HCT116 (cell line): Measurements from ENCODE around the gene CHST3. TPM values are rescaled to one million over a fixed set of nuclear protein-coding genes. Genes with fewer than 3 reads are reported as not detected.

Source experiments
- ATAC-seq: fragments of 200-7000 bp; cut with Tn5 transposase; 2 replicates; pipeline ENCODE4 v1.9.1; 2020; ENCODE audit warnings: mild to moderate bottlenecking, moderate library complexity
- BruUV-seq: library from RNA; stranded (reverse); fragments of 400-500 nt; replicated peaks from 2 replicates; lab custom pipeline; 2021; lab: Mats Ljungman, UMichigan
- CTCF ChIA-PET: fragments of 300-600 bp; sonication (Branson Sonifier 250); formaldehyde crosslinking; loops from one replicate; lab custom pipeline; 2021; ENCODE audit warnings: antibody characterized with exemption; lab: Charles Lee
- POLR2A ChIA-PET: fragments of 300-600, 350-600 bp; sonication (Branson Sonifier 250); formaldehyde crosslinking; loops from one replicate; lab custom pipeline; 2021; ENCODE audit warnings: antibody characterized with exemption; lab: Charles Lee
- RAD21 ChIA-PET, 2 experiments: fragments of 300-600 bp; sonication (Branson Sonifier 250); formaldehyde crosslinking; loops; one replicate each; lab custom pipeline; 2023; ENCODE audit warnings: low total read pairs in 2 of 2; ENCODE audit not compliant: uncharacterized antibody in 2 of 2, unreplicated experiment in 2 of 2, low non-redundant PET in 1 of 2; lab: Charles Lee
- DNase-seq: peaks from one replicate; pipeline ENCODE4 v3.0.0-alpha.2; 2010; ENCODE audit warnings: low read depth, low spot score
- H2AFZ ChIP-seq: fragments of 200-600 bp; shearing (Covaris generic), sonication (generic); 2 replicates; pipeline ENCODE4 v1.6.1; 2017; ENCODE audit warnings: low read depth, mixed run types, mixed read lengths, antibody characterized with exemption, low read length; ENCODE audit not compliant: poor library complexity, severe bottlenecking
- H3K27ac ChIP-seq: 2 replicates; pipeline ENCODE4 v1.5.1; 2012; ENCODE audit warnings: low read depth, low read length
- H3K27me3 ChIP-seq: fragments of 200-600 bp; sonication (generic); 2 replicates; pipeline ENCODE4 v1.6.1; 2016; ENCODE audit warnings: mixed run types, low read length, mixed read lengths; ENCODE audit not compliant: insufficient read depth
- H3K36me3 ChIP-seq, 2 experiments: fragments of 200-500 bp in 1 of 2; fragments of 200-600 bp in 1 of 2; sonication (Bioruptor generic) in 1 of 2; sonication (generic) in 1 of 2; 2 replicates each; pipeline versions ENCODE4 v1.5.1 to v1.6.1; 2014 to 2016; ENCODE audit warnings: low read length in 2 of 2, inconsistent platforms in 1 of 2, mixed read lengths in 1 of 2, mixed run types in 1 of 2; ENCODE audit not compliant: insufficient read depth in 2 of 2, control insufficient read depth in 1 of 2
- H3K4me1 ChIP-seq, 2 experiments: fragments of 200-600 bp in 1 of 2; sonication (generic) in 1 of 2; 2 replicates each; pipeline versions ENCODE4 v1.5.1 to v1.6.1; 2012 to 2017; ENCODE audit warnings: low read length in 2 of 2, inconsistent platforms in 1 of 2, mild to moderate bottlenecking in 1 of 2, mixed read lengths in 1 of 2, mixed run types in 1 of 2, moderate library complexity in 1 of 2; ENCODE audit not compliant: insufficient read depth in 2 of 2, control insufficient read depth in 1 of 2
- H3K4me2 ChIP-seq: fragments of 200-600 bp; sonication (generic); 2 replicates; pipeline ENCODE4 v1.6.1; 2017; ENCODE audit warnings: mixed run types, low read length, mixed read lengths
- H3K4me3 ChIP-seq, 2 experiments: fragments of 200-600 bp in 1 of 2; sonication (generic) in 1 of 2; replicated peaks in 1 of 2; 2 replicates each; pipeline ENCODE4 v1.5.1; 2011 to 2016; ENCODE audit warnings: low read length in 2 of 2, control low read depth in 1 of 2, low read depth in 1 of 2, mild to moderate bottlenecking in 1 of 2, mixed read lengths in 1 of 2, mixed run types in 1 of 2
- H3K79me2 ChIP-seq: fragments of 200-600 bp; sonication (generic); 2 replicates; pipeline ENCODE4 v1.6.1; 2017; ENCODE audit warnings: mild to moderate bottlenecking, mixed run types, low read length, moderate library complexity, mixed read lengths; ENCODE audit not compliant: insufficient read depth
- H3K9ac ChIP-seq: fragments of 200-600 bp; sonication (generic); 2 replicates; pipeline ENCODE4 v1.6.1; 2016; ENCODE audit warnings: low read length, mixed read lengths
- H3K9me2 ChIP-seq: fragments of 200-600 bp; sonication (generic), shearing (Covaris generic); 2 replicates; pipeline ENCODE4 v1.6.1; 2017; ENCODE audit warnings: mixed run types, mild to moderate bottlenecking, moderate library complexity; ENCODE audit not compliant: insufficient read depth
- H3K9me3 ChIP-seq, 2 experiments: fragments of 200-500 bp in 1 of 2; fragments of 200-600 bp in 1 of 2; sonication (Bioruptor generic) in 1 of 2; sonication (generic) in 1 of 2; 2 replicates each; pipeline ENCODE4 v1.6.1; 2014 to 2017; ENCODE audit warnings: low read length in 2 of 2, mixed read lengths in 2 of 2, inconsistent platforms in 1 of 2, low read depth in 1 of 2, mild to moderate bottlenecking in 1 of 2, mixed run types in 1 of 2, moderate library complexity in 1 of 2; ENCODE audit not compliant: control insufficient read depth in 1 of 2, insufficient read depth in 1 of 2
- H4K20me1 ChIP-seq: fragments of 200-600 bp; sonication (generic), shearing (Covaris generic); 2 replicates; pipeline ENCODE4 v1.6.1; 2017; ENCODE audit warnings: mixed run types, mild to moderate bottlenecking, moderate library complexity; ENCODE audit not compliant: insufficient read depth
- CBX3 ChIP-seq: IDR thresholded peaks from 2 replicates; pipeline ENCODE4 v1.6.1; 2012; ENCODE audit warnings: low read depth
- EGR1 ChIP-seq: IDR thresholded peaks from 2 replicates; pipeline ENCODE4 v1.6.1; 2012; ENCODE audit warnings: low read depth
- FOSL1 ChIP-seq: IDR thresholded peaks from 2 replicates; pipeline ENCODE4 v1.6.1; 2012; ENCODE audit warnings: low read depth
- JUND ChIP-seq: IDR thresholded peaks from 2 replicates; pipeline ENCODE4 v1.6.1; 2012
- POLR2A ChIP-seq: IDR thresholded peaks from 2 replicates; pipeline ENCODE4 v1.7.0; 2011; ENCODE audit warnings: borderline replicate concordance; ENCODE audit not compliant: insufficient read depth, insufficient read length; ENCODE audit errors: extremely low read depth
- POLR2AphosphoS5 ChIP-seq: IDR thresholded peaks from 2 replicates; pipeline ENCODE4 v1.6.1; 2011; ENCODE audit warnings: mild to moderate bottlenecking, low read depth, low read length, moderate library complexity
- SIN3A ChIP-seq: IDR thresholded peaks from 2 replicates; pipeline ENCODE4 v1.6.1; 2012; ENCODE audit warnings: low read depth
- SRF ChIP-seq: IDR thresholded peaks from 2 replicates; pipeline ENCODE4 v1.6.1; 2012; ENCODE audit warnings: low read depth
- YY1 ChIP-seq: IDR thresholded peaks from 2 replicates; pipeline ENCODE4 v1.6.1; 2011; ENCODE audit warnings: low read length, low read depth, moderate library complexity, mild to moderate bottlenecking; ENCODE audit not compliant: insufficient replicate concordance; ENCODE audit errors: extremely low read depth
- ZFX ChIP-seq: fragments of 450-650 bp; IDR thresholded peaks from 2 replicates; pipeline ENCODE4 v1.6.1; 2017
- intact Hi-C: fragments of 100-400 bp; cut with micrococcal nuclease; formaldehyde crosslinking; loops from 2 replicates; pipeline ENCODE4 v1.10.0; 2022
- total RNA-seq: library from RNA; stranded (reverse); gene quantifications from one replicate; pipeline ENCODE4 v1.2.1, GENCODE V29; 2021; ENCODE audit not compliant: unreplicated experiment
- TF ChIP-seq, protein P1 (sequence below): IDR thresholded peaks from 2 replicates; pipeline ENCODE4 v1.6.1; 2011; ENCODE audit warnings: mild to moderate bottlenecking, low read length, moderate library complexity; ENCODE audit not compliant: insufficient replicate concordance; ENCODE audit errors: extremely low read depth
- TF ChIP-seq, protein P2 (sequence below), 3 experiments: fragments of 200-600 bp in 1 of 3; sonication (generic) in 1 of 3; IDR thresholded peaks in 2 of 3; conservative IDR thresholded peaks in 1 of 3; 2 replicates each; pipeline ENCODE4 v1.5.1; 2012 to 2017; ENCODE audit warnings: low read depth in 2 of 3, low read length in 2 of 3, antibody characterized with exemption in 1 of 3, borderline replicate concordance in 1 of 3, control low read depth in 1 of 3, mild to moderate bottlenecking in 1 of 3, mixed read lengths in 1 of 3, mixed run types in 1 of 3, moderate library complexity in 1 of 3; ENCODE audit not compliant: insufficient read depth in 1 of 3
- TF ChIP-seq, protein P3 (sequence below): IDR thresholded peaks from 2 replicates; pipeline ENCODE4 v1.6.1; 2012

The CHST3 gene
- total RNA-seq, 1 experiment from 2014 or later = 10.6 TPM

DNA sequence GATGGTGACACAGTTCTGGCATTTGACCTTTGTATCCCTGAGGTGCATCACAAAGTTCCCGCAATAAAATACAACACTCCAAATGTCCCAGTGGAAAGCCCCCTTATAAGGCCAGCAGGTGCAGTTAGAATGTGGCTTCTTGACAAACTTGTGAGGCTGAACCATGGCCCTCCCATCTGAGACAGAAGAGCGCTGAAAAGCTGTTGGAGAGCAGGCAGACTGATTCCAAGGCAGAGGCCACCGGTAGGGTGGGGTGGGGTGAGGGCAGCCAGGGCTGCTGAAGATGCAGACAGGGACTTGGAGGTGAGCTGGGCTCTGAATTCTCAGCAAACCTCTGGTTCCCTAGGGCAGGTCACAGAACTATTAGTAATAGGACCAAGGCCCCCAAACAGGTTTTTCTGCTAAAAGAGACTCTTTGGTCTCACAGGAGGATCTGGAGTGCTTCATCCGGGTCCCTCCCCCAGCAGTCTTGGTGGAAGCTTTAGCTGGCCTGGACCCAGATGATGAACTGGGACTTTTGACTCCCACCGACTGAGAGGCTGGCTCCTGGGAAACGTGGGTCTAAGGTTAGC is 15.6 kb upstream of the CHST3 start:
- Histone ChIP-seq H3K4me2 (no peak overlapping the region), H3K9me3 (peaks cover 7% of the 10 kb centered on the region in 2 experiments; a peak in 2 of 4 replicates), H3K9ac (no peak overlapping the region), H3K27me3 (no peaks in the 10 kb centered on the region), H2AFZ (no peak overlapping the region), H3K36me3 (no peaks in the 10 kb centered on the region), H3K4me3 (no peak overlapping the region), H4K20me1 (no peaks in the 10 kb centered on the region), H3K9me2 (no peaks in the 10 kb centered on the region), H3K79me2 (no peaks in the 10 kb centered on the region), H3K4me1 (no peaks in the 10 kb centered on the region), H3K27ac (no peak overlapping the region)
- ChIA-PET CTCF (no interaction called here), RAD21 (no interaction called here), POLR2A (no interaction called here)
- intact Hi-C loops = no loop called here
- no TSS peak for BruUV-seq
- ATAC-seq = no peak
- no peak for DNase-seq
- TF ChIP-seq CBX3 = no peak
- TF ChIP-seq SIN3A = no peak
- TF ChIP-seq FOSL1 = no peak
- TF ChIP-seq SRF = no peak
- TF ChIP-seq POLR2AphosphoS5 = no peak
- TF ChIP-seq, protein P1, sequence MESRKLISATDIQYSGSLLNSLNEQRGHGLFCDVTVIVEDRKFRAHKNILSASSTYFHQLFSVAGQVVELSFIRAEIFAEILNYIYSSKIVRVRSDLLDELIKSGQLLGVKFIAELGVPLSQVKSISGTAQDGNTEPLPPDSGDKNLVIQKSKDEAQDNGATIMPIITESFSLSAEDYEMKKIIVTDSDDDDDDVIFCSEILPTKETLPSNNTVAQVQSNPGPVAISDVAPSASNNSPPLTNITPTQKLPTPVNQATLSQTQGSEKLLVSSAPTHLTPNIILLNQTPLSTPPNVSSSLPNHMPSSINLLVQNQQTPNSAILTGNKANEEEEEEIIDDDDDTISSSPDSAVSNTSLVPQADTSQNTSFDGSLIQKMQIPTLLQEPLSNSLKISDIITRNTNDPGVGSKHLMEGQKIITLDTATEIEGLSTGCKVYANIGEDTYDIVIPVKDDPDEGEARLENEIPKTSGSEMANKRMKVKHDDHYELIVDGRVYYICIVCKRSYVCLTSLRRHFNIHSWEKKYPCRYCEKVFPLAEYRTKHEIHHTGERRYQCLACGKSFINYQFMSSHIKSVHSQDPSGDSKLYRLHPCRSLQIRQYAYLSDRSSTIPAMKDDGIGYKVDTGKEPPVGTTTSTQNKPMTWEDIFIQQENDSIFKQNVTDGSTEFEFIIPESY = no peak
- TF ChIP-seq, protein P2, sequence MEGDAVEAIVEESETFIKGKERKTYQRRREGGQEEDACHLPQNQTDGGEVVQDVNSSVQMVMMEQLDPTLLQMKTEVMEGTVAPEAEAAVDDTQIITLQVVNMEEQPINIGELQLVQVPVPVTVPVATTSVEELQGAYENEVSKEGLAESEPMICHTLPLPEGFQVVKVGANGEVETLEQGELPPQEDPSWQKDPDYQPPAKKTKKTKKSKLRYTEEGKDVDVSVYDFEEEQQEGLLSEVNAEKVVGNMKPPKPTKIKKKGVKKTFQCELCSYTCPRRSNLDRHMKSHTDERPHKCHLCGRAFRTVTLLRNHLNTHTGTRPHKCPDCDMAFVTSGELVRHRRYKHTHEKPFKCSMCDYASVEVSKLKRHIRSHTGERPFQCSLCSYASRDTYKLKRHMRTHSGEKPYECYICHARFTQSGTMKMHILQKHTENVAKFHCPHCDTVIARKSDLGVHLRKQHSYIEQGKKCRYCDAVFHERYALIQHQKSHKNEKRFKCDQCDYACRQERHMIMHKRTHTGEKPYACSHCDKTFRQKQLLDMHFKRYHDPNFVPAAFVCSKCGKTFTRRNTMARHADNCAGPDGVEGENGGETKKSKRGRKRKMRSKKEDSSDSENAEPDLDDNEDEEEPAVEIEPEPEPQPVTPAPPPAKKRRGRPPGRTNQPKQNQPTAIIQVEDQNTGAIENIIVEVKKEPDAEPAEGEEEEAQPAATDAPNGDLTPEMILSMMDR (IDR thresholded peaks at IDR 0.05 in 2 of 3, conservative IDR thresholded peaks at IDR 0.05 in 1 of 3; ENCODE audit: borderline replicate concordance in 1 of 3, insufficient read depth in 1 of 3, low read depth in 2 of 3, low read length in 2 of 3) = no peak
- TF ChIP-seq, protein P3, sequence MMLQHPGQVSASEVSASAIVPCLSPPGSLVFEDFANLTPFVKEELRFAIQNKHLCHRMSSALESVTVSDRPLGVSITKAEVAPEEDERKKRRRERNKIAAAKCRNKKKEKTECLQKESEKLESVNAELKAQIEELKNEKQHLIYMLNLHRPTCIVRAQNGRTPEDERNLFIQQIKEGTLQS = no peak
- no peak for TF ChIP-seq EGR1
- TF ChIP-seq ZFX = no peak
- TF ChIP-seq YY1 = no peak
- TF ChIP-seq JUND = no peak
- no peak for TF ChIP-seq POLR2A
- TF ChIP-seq, all 23 proteins: peak for 0
